K562 (cell line): ENCODE measurements around the gene WWTR1. TPM values are rescaled to one million over a fixed set of nuclear protein-coding genes. Genes with fewer than 3 reads are reported as not detected.

Source experiments
- ATAC-seq: fragments of 200-7000 bp; cut with Tn5 transposase; 3 replicates; pipeline ENCODE4 v1.9.1; 2020; ENCODE audit warnings: moderate library complexity
- BruUV-seq: library from RNA; stranded (reverse); fragments of 400-500 nt; replicated peaks from 2 replicates; lab custom pipeline; 2021; lab: Mats Ljungman, UMichigan
- CTCF ChIA-PET: fragments of 300-600 bp; formaldehyde crosslinking; extraction: SDS; loops from one replicate; lab custom pipeline; 2021; ENCODE audit warnings: low intra/inter-chr PET ratio; lab: Yijun Ruan, JAX
- POLR2A ChIA-PET: fragments of 300-600, 350-650 bp; sonication (Branson Sonifier 250); formaldehyde crosslinking; extraction: SDS; loops from one replicate; lab custom pipeline; 2021; ENCODE audit warnings: antibody characterized with exemption, inconsistent platforms; lab: Yijun Ruan, JAX
- DNase-seq, 4 experiments: peaks; one replicate each; pipeline versions ENCODE4 v3.0.0 to v3.0.0-alpha.2; 2011 to 2018; ENCODE audit warnings: low spot score in 3 of 4, mixed read lengths in 3 of 4; ENCODE audit errors: extremely low read depth in 1 of 4
- FAIRE-seq: peaks from 2 replicates; lab custom pipeline; 2011; peaks lifted over from hg19 to GRCh38; lab: Jason Lieb, UNC
- H2AFZ ChIP-seq: 2 replicates; pipeline ENCODE4 v1.6.0; 2011; ENCODE audit warnings: low read depth, low read length, control low read depth, inconsistent platforms
- H3K27ac ChIP-seq: fragments of 200-600 bp; 3 replicates; pipeline ENCODE4 v1.8.0; 2011; ENCODE audit warnings: low read depth, mild to moderate bottlenecking, control low read depth, inconsistent platforms, low read length, moderate library complexity, mixed read lengths; ENCODE audit errors: extremely low read depth
- H3K27me3 ChIP-seq, 2 experiments: fragments of 300-600 bp in 1 of 2; 2 replicates in 1 of 2; 3 replicates in 1 of 2; pipeline versions ENCODE4 v1.6.0 to v1.8.0; 2011; ENCODE audit warnings: inconsistent platforms in 2 of 2, low read length in 2 of 2, mild to moderate bottlenecking in 1 of 2, mixed read lengths in 1 of 2, moderate library complexity in 1 of 2; ENCODE audit not compliant: control insufficient read depth in 2 of 2, insufficient read depth in 2 of 2
- H3K36me3 ChIP-seq: fragments of 300-600 bp; 3 replicates; pipeline ENCODE4 v1.8.0; 2011; ENCODE audit warnings: mild to moderate bottlenecking, low read length, inconsistent platforms; ENCODE audit not compliant: control insufficient read depth, insufficient read depth
- H3K4me1 ChIP-seq, 2 experiments: fragments of 200-600 bp in 1 of 2; replicated peaks in 1 of 2; 2 replicates in 1 of 2; 3 replicates in 1 of 2; pipeline versions ENCODE4 v1.5.1 to v1.8.0; 2011; ENCODE audit warnings: inconsistent platforms in 2 of 2, low read length in 2 of 2, mild to moderate bottlenecking in 1 of 2, mixed read lengths in 1 of 2, moderate library complexity in 1 of 2; ENCODE audit not compliant: control insufficient read depth in 2 of 2, insufficient read depth in 2 of 2
- H3K4me2 ChIP-seq: 2 replicates; pipeline ENCODE4 v1.6.1; 2011; ENCODE audit warnings: low read length, control low read depth, inconsistent platforms, mixed read lengths; ENCODE audit not compliant: insufficient read depth
- H3K4me3 ChIP-seq: fragments of 200-600 bp; sonication (generic), shearing (Covaris generic); 2 replicates; pipeline ENCODE4 v1.5.1; 2016; ENCODE audit warnings: control low read depth, inconsistent platforms
- H3K79me2 ChIP-seq: fragments of 200-600 bp; 3 replicates; pipeline ENCODE4 v1.8.0; 2011; ENCODE audit warnings: low read length, inconsistent platforms; ENCODE audit not compliant: control insufficient read depth, insufficient read depth
- H3K9ac ChIP-seq, 2 experiments: 2 replicates each; pipeline versions ENCODE4 v1.6.0 to v1.6.1; 2011; ENCODE audit warnings: low read depth in 2 of 2, low read length in 2 of 2, control low read depth in 1 of 2, inconsistent platforms in 1 of 2, mild to moderate bottlenecking in 1 of 2, mixed read lengths in 1 of 2; ENCODE audit not compliant: insufficient read depth in 1 of 2
- H3K9me1 ChIP-seq: one replicate; pipeline ENCODE4 v1.6.0; 2011; ENCODE audit warnings: inconsistent platforms, mild to moderate bottlenecking, low read length, moderate library complexity; ENCODE audit not compliant: control insufficient read depth, insufficient read depth
- H3K9me3 ChIP-seq: replicated peaks from 2 replicates; pipeline ENCODE4 v1.5.1; 2011; ENCODE audit warnings: low read depth, low read length, inconsistent platforms; ENCODE audit not compliant: control insufficient read depth, insufficient read depth
- H4K20me1 ChIP-seq: replicated peaks from 2 replicates; pipeline ENCODE4 v1.6.1; 2011; ENCODE audit warnings: low read length, inconsistent platforms, mixed read lengths; ENCODE audit not compliant: control insufficient read depth, insufficient read depth
- CBX1 ChIP-seq: sonication (generic); IDR thresholded peaks from 2 replicates; pipeline ENCODE4 v1.6.1; 2016; ENCODE audit warnings: antibody characterized with exemption, low read depth, mild to moderate bottlenecking
- CREB1 ChIP-seq, 2 experiments: sonication (generic) in 1 of 2; formaldehyde crosslinking in 1 of 2; IDR thresholded peaks; 2 replicates each; pipeline versions ENCODE4 v1.6.1 to v1.8.0; 2012 to 2022; ENCODE audit warnings: inconsistent platforms in 1 of 2, mild to moderate bottlenecking in 1 of 2, missing genetic modification reagents in 1 of 2, moderate library complexity in 1 of 2
- DNMT1 ChIP-seq: fragments of 450-650 bp; IDR thresholded peaks from 2 replicates; pipeline ENCODE4 v1.6.1; 2016; ENCODE audit warnings: antibody characterized with exemption, mild to moderate bottlenecking
- ESRRA ChIP-seq: fragments of 450-650 bp; IDR thresholded peaks from 2 replicates; pipeline ENCODE4 v1.6.1; 2014; ENCODE audit warnings: low read depth, mild to moderate bottlenecking, moderate library complexity, borderline replicate concordance
- EWSR1 ChIP-seq: fragments of 450-650 bp; IDR thresholded peaks from 2 replicates; pipeline ENCODE4 v1.6.1; 2018; ENCODE audit warnings: borderline replicate concordance, mild to moderate bottlenecking, low read depth, moderate library complexity; ENCODE audit not compliant: partially characterized antibody
- GTF2E2 ChIP-seq: fragments of 200-800 bp; sonication (Bioruptor generic); IDR thresholded peaks from 2 replicates; pipeline ENCODE4 v1.6.1; 2016; ENCODE audit warnings: missing genetic modification characterization, missing compliant biosample characterization
- PRMT5 ChIP-seq: sonication (generic); formaldehyde crosslinking; IDR thresholded peaks from 2 replicates; pipeline ENCODE4 v1.5.0; 2020; ENCODE audit warnings: missing genetic modification reagents
- PTRF ChIP-seq: fragments of 450-650 bp; IDR thresholded peaks from 2 replicates; pipeline ENCODE4 v1.6.1; 2016; ENCODE audit warnings: mild to moderate bottlenecking, missing genetic modification characterization, missing compliant biosample characterization
- RFX1 ChIP-seq: fragments of 450-650 bp; IDR thresholded peaks from 2 replicates; pipeline ENCODE4 v1.6.1; 2016; ENCODE audit warnings: mild to moderate bottlenecking, moderate library complexity
- SOX6 ChIP-seq: fragments of 450-650 bp; IDR thresholded peaks from 2 replicates; pipeline ENCODE4 v1.6.1; 2014; ENCODE audit warnings: mild to moderate bottlenecking
- TRIM24 ChIP-seq, 2 experiments: fragments of 450-650 bp; IDR thresholded peaks; 2 replicates each; pipeline ENCODE4 v1.6.1; 2016
- ZNF134 ChIP-seq: fragments of 250-450 bp; sonication (Bioruptor Pico); conservative IDR thresholded peaks from 2 replicates; pipeline ENCODE4 v1.4.0; 2020
- ZNF174 ChIP-seq: fragments of 250-450 bp; sonication (Bioruptor Pico); IDR thresholded peaks from 2 replicates; pipeline ENCODE4 v1.4.0; 2020; ENCODE audit warnings: mild to moderate bottlenecking
- ZNF511 ChIP-seq: sonication (generic); formaldehyde crosslinking; IDR thresholded peaks from 2 replicates; pipeline ENCODE4 v1.8.0; 2022; ENCODE audit warnings: mild to moderate bottlenecking, missing genetic modification reagents
- ZNF589 ChIP-seq: fragments of 200-800 bp; sonication (Bioruptor generic); IDR thresholded peaks from 2 replicates; pipeline ENCODE4 v1.6.1; 2016; ENCODE audit warnings: low read depth, missing genetic modification characterization, missing compliant biosample characterization
- WGBS: fragments of 100-300 bp; shearing (Covaris generic); methylation state at CpG from one replicate; pipeline ENCODE4 v1.1.6; 2016; ENCODE audit warnings: low coverage, mixed read lengths; ENCODE audit not compliant: insufficient coverage; ENCODE audit errors: missing lambda C conversion rate; 5-methylcytosine and 5-hydroxymethylcytosine counted together
- in situ Hi-C: fragments of 300-500 bp; cut with MboI; formaldehyde crosslinking; loops from 4 replicates; pipeline ENCODE4 v1.15.0; 2018; ENCODE audit warnings: inconsistent platforms, mixed read lengths
- intact Hi-C: fragments of 100-400 bp; cut with micrococcal nuclease; formaldehyde crosslinking; loops from 2 replicates; pipeline ENCODE4 v1.14.2; 2022
- polyA plus RNA-seq, 8 experiments: library from polyadenylated mRNA; depleted of rRNA in 4 of 8; stranded (reverse) in 5 of 8; unstranded in 3 of 8; fragments of >200 nt; fragmentation: Nextera tagmentation in 2 of 8; fragmentation: Illumina TruSeq in 1 of 8; extraction: Ambion mirVana in 2 of 8; extraction: Trizol in 1 of 8; gene quantifications; 2 replicates each; pipeline versions ENCODE4 v1.2.1 to v1.2.3, GENCODE V29; 2011 to 2014; ENCODE audit warnings: inconsistent platforms in 1 of 8, missing spikeins in 1 of 8
- total RNA-seq, 7 experiments: library from RNA; depleted of rRNA in 6 of 7; stranded (reverse); fragments of >200 nt in 6 of 7; fragmentation: Illumina TruSeq in 2 of 7; extraction: Trizol in 2 of 7; gene quantifications; 2 replicates each; pipeline versions ENCODE4 v1.2.1 to v1.2.3, GENCODE V29; 2011 to 2021; ENCODE audit warnings: low replicate concordance in 1 of 7

Gene WWTR1
- total and polyA plus RNA-seq, 9 of the 15 experiments (the other 6 are each of a cell fraction or from before 2014, with no cell fraction given): 0.04 to 1.5 (median 0.60) TPM

GRCh38 chr3:149634072-149634471 lies 23.8 kb downstream of the WWTR1 start:
- DNase-seq: no peak
- no peak overlapping the region for H3K4me3 ChIP-seq
- ATAC-seq: no peak
- no peaks in the 10 kb centered on the region for H4K20me1 ChIP-seq
- no peak for TF ChIP-seq GTF2E2 (tag)
- no peaks in the 10 kb centered on the region for H3K79me2 ChIP-seq
- FAIRE-seq: peak; percentile 46
- intact Hi-C loops (no loop called here), in situ Hi-C loops (no loop called here)
- WGBS: 2% methylated on average over 4 of the region's 4 CpGs
- no TSS peak for BruUV-seq
- no peak overlapping the region for H2AFZ ChIP-seq
- H3K9me1 ChIP-seq: no peaks in the 10 kb centered on the region
- H3K4me2 ChIP-seq: no peak overlapping the region
- CTCF ChIA-PET: no interaction called here
- no peak overlapping the region for H3K27ac ChIP-seq
- peaks cover 0 to 5% of the 10 kb centered on the region in 2 experiments; a peak in 2 of 5 replicates for H3K27me3 ChIP-seq
- H3K36me3 ChIP-seq: no peaks in the 10 kb centered on the region
- H3K4me1 ChIP-seq: no peaks in the 10 kb centered on the region
- no peaks in the 10 kb centered on the region for H3K9me3 ChIP-seq
- H3K9ac ChIP-seq: no peak overlapping the region
- POLR2A ChIA-PET: interaction anchor here (1.1 kb wide), 1 partner anchor 9 kb away, joined by 4 read pairs; no protein-coding TSS in a partner anchor

GRCh38 chr3:149632225-149632624 lies 25.6 kb downstream of the WWTR1 start:
- H3K9me1 ChIP-seq: no peaks in the 10 kb centered on the region
- no peaks in the 10 kb centered on the region for H3K36me3 ChIP-seq
- H3K27me3 ChIP-seq: peaks cover 0 to 5% of the 10 kb centered on the region in 2 experiments; a peak in 2 of 5 replicates
- no peak for FAIRE-seq
- H3K4me3 ChIP-seq: no peak overlapping the region
- no peaks in the 10 kb centered on the region for H4K20me1 ChIP-seq
- TF ChIP-seq PTRF (tag): no peak
- TF ChIP-seq ZNF134 (CRISPR knock-in tag): no peak
- TF ChIP-seq PRMT5 (CRISPR knock-in tag): no peak
- no peak for TF ChIP-seq ESRRA
- no peak for TF ChIP-seq DNMT1
- no peak for TF ChIP-seq CBX1
- no peak for TF ChIP-seq ZNF589 (CRISPR knock-in tag)
- TF ChIP-seq ZNF511 (CRISPR knock-in tag): no peak
- no peak for TF ChIP-seq ZNF174 (CRISPR knock-in tag)
- TF ChIP-seq EWSR1: no peak
- no peak for TF ChIP-seq TRIM24 (IDR thresholded peaks at IDR 0.05)
- no peak for TF ChIP-seq SOX6
- TF ChIP-seq RFX1: no peak
- TF ChIP-seq CREB1 (IDR thresholded peaks at IDR 0.05): no peak
- no peak for TF ChIP-seq CREB1 (CRISPR knock-in tag; IDR thresholded peaks at IDR 0.05)
- no TSS peak for BruUV-seq
- DNase-seq: no peak
- no peak overlapping the region for H2AFZ ChIP-seq
- in situ Hi-C loops: no loop called here
- ATAC-seq: no peak
- H3K4me2 ChIP-seq: no peak overlapping the region
- H3K9ac ChIP-seq: no peak overlapping the region
- WGBS: 2% methylated on average over 5 of the region's 5 CpGs
- CTCF ChIA-PET: no interaction called here
- no peaks in the 10 kb centered on the region for H3K9me3 ChIP-seq
- no peak overlapping the region for H3K27ac ChIP-seq
- H3K79me2 ChIP-seq: no peaks in the 10 kb centered on the region
- intact Hi-C loops: no loop called here
- H3K4me1 ChIP-seq: no peaks in the 10 kb centered on the region
- POLR2A ChIA-PET: interaction anchor here (1.0 kb wide), 1 partner anchor 12 kb away, joined by 4 read pairs; no protein-coding TSS in a partner anchor
